GM12891 (cell line): ENCODE measurements around the gene ARHGAP21.

Source experiments
- POLR2AphosphoS5 ChIP-seq: IDR thresholded peaks from 2 replicates; pipeline ENCODE4 v1.6.1; 2011; ENCODE audit warnings: low read depth, low read length, control low read depth
- TAF1 ChIP-seq: IDR thresholded peaks from 2 replicates; pipeline ENCODE4 v1.6.1; 2011; ENCODE audit warnings: low read depth, low read length, control low read depth

GRCh38 chr10:24541239-24541753 lies 182.4 kb downstream of the ARHGAP21 start:
- no peak for TF ChIP-seq POLR2AphosphoS5
- TF ChIP-seq TAF1: no peak
